ENCODE measurements around the gene GSX1. TPM values are rescaled to one million over a fixed set of nuclear protein-coding genes. Genes with fewer than 3 reads are reported as not detected.

GSX1 gene
- total RNA-seq, 4 donors from 2014 or later = not detected

- H3K4me1 ChIP-seq = no peaks in the 10 kb centered on the region
- no peaks in the 10 kb centered on the region for H3K36me3 ChIP-seq
- no peak for DNase-seq (ENCODE audit: extremely low spot score)
- H3K27ac ChIP-seq (replicated peaks in 1 of 4) = no peak overlapping the region
- intact Hi-C loops (cut with DNase I) = loop anchor here (10.0 kb wide), 1 partner anchor 876 kb away; no protein-coding TSS in a partner anchor
- peaks cover 0 to 97% (median 14%) of the 10 kb centered on the region in 4 donors for H3K27me3 ChIP-seq
- under 1% methylated on average over 44 of the region's 46 CpGs for WGBS
- H3K4me3 ChIP-seq = no peak overlapping the region
- no peaks in the 10 kb centered on the region for H3K9me3 ChIP-seq
- TF ChIP-seq EP300 (IDR thresholded peaks at IDR 0.05) = no peak
- no peak for TF ChIP-seq POLR2AphosphoS5 (IDR thresholded peaks at IDR 0.05)
- TF ChIP-seq, protein P1, sequence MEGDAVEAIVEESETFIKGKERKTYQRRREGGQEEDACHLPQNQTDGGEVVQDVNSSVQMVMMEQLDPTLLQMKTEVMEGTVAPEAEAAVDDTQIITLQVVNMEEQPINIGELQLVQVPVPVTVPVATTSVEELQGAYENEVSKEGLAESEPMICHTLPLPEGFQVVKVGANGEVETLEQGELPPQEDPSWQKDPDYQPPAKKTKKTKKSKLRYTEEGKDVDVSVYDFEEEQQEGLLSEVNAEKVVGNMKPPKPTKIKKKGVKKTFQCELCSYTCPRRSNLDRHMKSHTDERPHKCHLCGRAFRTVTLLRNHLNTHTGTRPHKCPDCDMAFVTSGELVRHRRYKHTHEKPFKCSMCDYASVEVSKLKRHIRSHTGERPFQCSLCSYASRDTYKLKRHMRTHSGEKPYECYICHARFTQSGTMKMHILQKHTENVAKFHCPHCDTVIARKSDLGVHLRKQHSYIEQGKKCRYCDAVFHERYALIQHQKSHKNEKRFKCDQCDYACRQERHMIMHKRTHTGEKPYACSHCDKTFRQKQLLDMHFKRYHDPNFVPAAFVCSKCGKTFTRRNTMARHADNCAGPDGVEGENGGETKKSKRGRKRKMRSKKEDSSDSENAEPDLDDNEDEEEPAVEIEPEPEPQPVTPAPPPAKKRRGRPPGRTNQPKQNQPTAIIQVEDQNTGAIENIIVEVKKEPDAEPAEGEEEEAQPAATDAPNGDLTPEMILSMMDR (IDR thresholded peaks at IDR 0.05) = no peak
- no peak for TF ChIP-seq POLR2A (IDR thresholded peaks at IDR 0.05; ENCODE audit: low read depth)
Measured at GRCh38 chr13:27820524-27821482, 28.5 kb downstream of the GSX1 start.

- intact Hi-C loops (cut with DNase I) = loop anchor here (10.0 kb wide), 1 partner anchor 877 kb away; no protein-coding TSS in a partner anchor
- Histone ChIP-seq H3K27me3 (peaks cover 0 to 93% (median 14%) of the 10 kb centered on the region in 4 donors), H3K36me3 (no peaks in the 10 kb centered on the region), H3K4me1 (peaks cover 0 to 7% (median 6%) of the 10 kb centered on the region in 4 donors), H3K27ac (replicated peaks in 1 of 4) (no peak overlapping the region), H3K9me3 (no peaks in the 10 kb centered on the region), H3K4me3 (no peak overlapping the region)
- WGBS = 0% methylated on average over 11 of the region's 12 CpGs
- no peak for TF ChIP-seq POLR2A (IDR thresholded peaks at IDR 0.05; ENCODE audit: low read depth)
- TF ChIP-seq EP300 (IDR thresholded peaks at IDR 0.05) = no peak
- TF ChIP-seq, protein P1 (IDR thresholded peaks at IDR 0.05) = no peak
- TF ChIP-seq POLR2AphosphoS5 (IDR thresholded peaks at IDR 0.05) = no peak
- DNase-seq (ENCODE audit: extremely low spot score) = no peak
Measured at GRCh38 chr13:27821566-27821965, 29.3 kb downstream of the GSX1 start.

- TF ChIP-seq POLR2A (IDR thresholded peaks at IDR 0.05; ENCODE audit: low read depth) (no peak), POLR2AphosphoS5 (IDR thresholded peaks at IDR 0.05) (no peak), EP300 (IDR thresholded peaks at IDR 0.05) (no peak)
- TF ChIP-seq, protein P1 (IDR thresholded peaks at IDR 0.05) = no peak
- H3K27me3 ChIP-seq = peaks cover 0 to 92% (median 14%) of the 10 kb centered on the region in 4 donors
Measured at GRCh38 chr13:27822258-27822872, 30.1 kb downstream of the GSX1 start.

GRCh38 chr13:27822873-27823311, 30.6 kb downstream of the GSX1 start:
- WGBS = 2% methylated on average over 18 of the region's 18 CpGs
- Histone ChIP-seq H3K4me3 (no peak overlapping the region), H3K27me3 (peaks cover 0 to 92% (median 14%) of the 10 kb centered on the region in 4 donors), H3K9me3 (no peaks in the 10 kb centered on the region), H3K27ac (replicated peaks in 1 of 4) (no peak overlapping the region), H3K36me3 (no peaks in the 10 kb centered on the region), H3K4me1 (peaks cover 0 to 11% (median 11%) of the 10 kb centered on the region in 4 donors)
- no peak for DNase-seq (ENCODE audit: extremely low spot score)
- intact Hi-C loops (cut with DNase I) = loop anchor here (10.0 kb wide), 1 partner anchor 878 kb away; no protein-coding TSS in a partner anchor
- no peak for TF ChIP-seq POLR2AphosphoS5 (IDR thresholded peaks at IDR 0.05)
- no peak for TF ChIP-seq EP300 (IDR thresholded peaks at IDR 0.05)
- TF ChIP-seq POLR2A (IDR thresholded peaks at IDR 0.05; ENCODE audit: low read depth) = no peak
- TF ChIP-seq, protein P1 (IDR thresholded peaks at IDR 0.05) = no peak

More at GRCh38 chr13:27822258-27822872, 30.1 kb downstream of the GSX1 start:
- H3K4me3 ChIP-seq = no peak overlapping the region
- H3K27ac ChIP-seq (replicated peaks in 1 of 4) = no peak overlapping the region
- H3K36me3 ChIP-seq = no peaks in the 10 kb centered on the region
- 6% methylated on average over 17 of the region's 17 CpGs for WGBS
- H3K9me3 ChIP-seq = no peaks in the 10 kb centered on the region
- DNase-seq (ENCODE audit: extremely low spot score) = no peak
- intact Hi-C loops (cut with DNase I) = loop anchor here (10.0 kb wide), 1 partner anchor 878 kb away; no protein-coding TSS in a partner anchor
- H3K4me1 ChIP-seq = peaks cover 0 to 11% (median 11%) of the 10 kb centered on the region in 4 donors

Measured in esophagus muscularis mucosa (tissue), 4 donors.